Measurements from ENCODE around the gene CALML4.
"Not testable (repeated sequence)": the region's sequence is repeated elsewhere in the genome, so short reads cannot be mapped to it uniquely, and the experiment has no call there.

The CALML4 gene

DNA sequence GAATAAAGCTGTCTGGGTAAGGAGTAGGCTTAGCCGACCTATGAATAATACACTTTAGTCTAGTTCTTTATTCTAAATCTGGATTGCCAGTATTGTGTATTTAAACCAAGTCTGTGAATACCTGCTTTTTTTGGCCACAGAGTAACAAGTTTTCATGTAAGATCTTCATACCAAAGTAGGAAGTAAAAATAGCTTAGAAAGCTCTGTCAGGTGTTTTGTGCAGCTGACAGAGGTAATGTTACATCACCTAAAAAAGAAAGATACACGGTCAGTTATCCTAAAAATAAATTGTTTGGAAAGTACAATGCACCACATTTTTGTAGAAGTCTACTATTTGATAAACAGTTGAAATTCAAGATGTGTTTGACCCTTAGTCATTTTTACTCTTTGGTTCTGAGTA lies 16.5 kb downstream of the CALML4 start:
- DNase-seq, result no peak

DNA sequence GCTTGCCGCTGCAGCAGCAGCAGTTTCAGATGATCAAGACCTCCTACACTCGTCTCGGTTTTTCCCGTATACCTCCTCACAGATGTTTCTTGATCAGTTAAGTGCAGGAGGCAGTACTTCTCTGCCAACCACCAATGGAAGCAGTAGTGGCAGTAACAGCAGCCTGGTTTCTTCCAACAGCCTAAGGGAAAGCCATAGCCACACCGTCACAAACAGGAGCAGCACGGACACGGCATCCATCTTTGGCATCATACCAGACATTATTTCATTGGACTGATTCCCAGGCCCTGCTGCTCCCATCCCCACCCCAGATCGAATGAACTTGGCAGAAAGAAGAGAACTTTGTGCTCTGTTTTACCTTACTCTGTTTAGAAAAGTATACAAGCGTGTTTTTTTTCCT lies 17.6 kb downstream of the CALML4 start:
- DNase-seq, result no peak

DNA sequence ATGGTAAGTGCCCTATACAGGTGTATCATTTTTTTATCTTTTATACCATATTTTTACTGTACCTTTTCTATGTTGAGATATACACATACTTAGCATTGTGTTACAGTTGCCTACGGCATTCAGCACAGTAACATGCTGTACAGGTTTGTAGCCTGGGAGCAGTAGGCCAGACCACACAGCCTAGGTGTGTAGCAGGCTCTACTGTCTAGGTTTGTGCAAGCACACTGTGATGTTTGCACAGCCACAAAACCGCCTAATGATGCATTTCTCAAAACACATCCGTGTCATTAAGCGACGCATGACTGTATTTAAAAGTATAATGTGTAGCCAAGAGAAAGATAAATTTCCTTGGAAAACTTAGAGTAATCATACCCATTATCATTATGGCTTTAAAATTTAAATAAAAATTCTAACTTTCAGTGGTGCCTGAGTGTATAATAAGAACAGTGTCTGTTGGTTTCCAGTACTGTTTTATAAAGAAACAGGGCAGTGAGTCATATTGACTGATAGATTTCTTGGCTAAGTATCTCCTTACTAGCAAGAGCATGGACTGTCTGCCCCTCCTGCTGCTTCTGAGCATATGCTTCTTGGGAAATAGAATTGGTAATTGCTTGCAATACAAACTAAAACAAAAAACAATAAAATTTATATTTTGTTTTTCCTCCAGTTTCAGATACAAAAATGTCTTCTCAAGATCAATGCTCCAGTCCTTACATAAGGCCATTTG lies 18.3 kb downstream of the CALML4 start:
- DNase-seq, result no peak

DNA sequence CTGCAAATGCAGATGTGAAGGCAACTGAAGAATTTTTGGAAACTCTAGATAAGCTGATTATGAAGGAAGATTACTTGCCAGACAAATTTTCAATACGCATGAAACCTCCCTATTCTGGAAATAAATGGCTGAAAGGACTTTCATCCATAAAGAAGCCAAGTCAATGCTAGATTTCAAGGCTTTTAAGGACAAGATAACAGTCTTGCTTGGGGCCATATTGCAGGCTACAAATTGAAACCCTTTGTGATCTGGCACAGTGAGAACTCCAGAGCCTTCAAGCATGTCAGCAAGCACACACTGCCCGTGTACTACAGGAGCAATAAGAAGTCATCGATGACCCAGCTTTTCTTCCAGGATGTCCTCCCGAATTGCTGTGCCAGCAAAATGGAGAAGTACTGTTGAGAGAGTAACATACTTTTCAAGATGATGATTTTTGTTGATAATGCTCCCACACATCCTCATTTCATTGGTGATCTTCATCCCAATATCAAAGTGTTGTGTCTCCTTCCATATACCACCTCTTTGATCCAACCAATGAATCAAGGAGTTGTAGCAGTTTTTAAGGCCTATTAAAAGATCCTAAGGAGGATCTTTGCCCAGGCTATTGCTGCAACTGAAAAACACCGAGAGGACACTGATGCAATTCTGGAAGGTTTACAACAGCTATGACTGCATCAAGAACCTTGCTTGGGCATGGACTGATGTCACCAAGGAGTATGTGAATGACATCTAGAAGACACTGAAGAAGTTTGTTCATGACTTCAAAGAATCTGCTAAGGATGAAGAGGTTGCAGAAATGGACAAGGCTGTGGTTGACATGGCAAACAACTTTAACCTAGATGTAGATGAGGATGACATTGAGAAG lies 20.3 kb downstream of the CALML4 start:
- no peak for DNase-seq

DNA sequence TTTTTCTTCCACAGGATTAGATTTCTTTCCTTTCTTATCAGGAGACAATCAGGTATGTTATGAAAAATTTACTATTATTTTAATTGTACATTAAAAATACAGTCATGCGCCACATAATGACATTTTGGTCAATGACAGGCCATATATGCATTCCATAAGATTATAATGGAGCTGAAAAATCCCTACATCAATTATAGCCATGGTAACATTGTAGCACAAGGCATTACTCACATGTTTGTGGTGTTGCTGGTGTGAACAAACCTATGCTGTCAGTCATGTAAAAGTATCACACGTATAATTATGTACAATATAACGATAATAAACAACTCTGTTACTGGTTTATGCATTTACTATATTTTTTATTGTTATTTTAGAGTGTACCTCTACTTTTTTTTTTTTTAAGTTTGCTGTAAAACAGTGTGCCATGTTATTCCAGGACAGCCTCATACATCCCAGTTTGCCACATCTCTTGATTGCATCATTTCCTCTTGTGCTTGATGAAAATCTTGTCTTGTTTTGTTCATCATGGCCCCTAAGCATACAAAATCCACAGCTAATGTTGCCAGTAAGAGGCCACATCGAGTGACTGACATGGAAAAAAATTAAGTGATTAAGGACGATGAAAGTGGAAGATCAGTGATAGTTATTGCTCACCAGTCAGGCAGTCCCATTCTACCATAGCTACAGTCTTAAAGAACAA lies 21.4 kb downstream of the CALML4 start:
- no peak for DNase-seq

DNA sequence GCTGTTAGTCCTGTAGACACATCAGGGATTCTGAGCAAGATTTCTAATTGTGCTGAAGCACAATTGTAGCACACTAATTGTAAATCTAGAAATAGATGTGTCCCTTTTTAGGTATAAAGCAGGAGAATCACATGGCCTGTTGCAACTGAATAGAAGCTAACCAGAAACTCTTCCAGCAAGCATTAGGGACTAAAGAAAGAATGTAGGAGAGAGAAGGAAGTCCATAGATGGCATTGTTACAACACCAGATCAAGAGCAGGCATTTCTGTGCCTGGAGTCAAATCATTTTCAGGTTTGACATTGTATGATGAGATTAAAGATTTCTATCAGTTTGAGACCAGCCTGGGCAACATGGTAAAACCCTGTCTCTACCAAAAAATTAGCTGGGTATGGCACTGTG lies 27.4 kb downstream of the CALML4 start:
- no peak for DNase-seq

DNA sequence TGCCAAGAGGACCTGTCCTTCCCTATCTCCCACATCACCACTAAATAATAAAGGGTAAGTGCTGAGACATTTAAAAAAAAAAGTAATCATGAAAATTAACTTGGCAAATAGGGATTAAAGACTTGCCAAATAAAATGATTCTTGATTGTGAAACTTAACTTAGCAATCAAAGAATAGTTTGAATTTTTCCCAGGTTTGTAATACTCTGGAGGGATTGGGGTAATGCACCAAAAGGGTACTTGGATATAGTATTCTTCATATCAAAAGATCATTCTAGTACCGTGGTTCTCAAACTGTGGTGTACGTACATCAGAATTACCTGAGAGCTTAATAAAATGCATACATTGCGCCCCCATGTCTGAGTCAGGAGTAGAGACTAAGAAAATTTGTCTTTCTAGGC lies 28.5 kb downstream of the CALML4 start:
- no peak for DNase-seq

DNA sequence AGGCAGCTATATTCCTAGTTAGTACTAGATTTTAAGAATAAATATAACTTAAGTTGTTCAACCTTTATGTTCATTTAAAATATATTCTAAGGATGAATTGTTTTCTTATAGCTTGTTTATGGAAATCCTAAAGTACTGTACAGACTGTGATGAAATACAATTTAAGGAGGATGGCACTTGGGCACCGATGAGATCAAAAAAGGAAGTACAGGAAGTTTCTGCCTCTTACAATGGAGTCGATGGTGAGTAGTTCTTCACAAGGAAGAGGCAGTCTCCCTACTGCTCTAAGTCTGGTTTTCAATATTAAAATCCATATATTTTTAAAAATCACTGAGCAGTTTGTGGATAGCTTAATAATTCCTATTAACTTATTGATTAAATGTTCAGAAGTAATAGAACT lies 29.6 kb downstream of the CALML4 start:
- no peak for DNase-seq

DNA sequence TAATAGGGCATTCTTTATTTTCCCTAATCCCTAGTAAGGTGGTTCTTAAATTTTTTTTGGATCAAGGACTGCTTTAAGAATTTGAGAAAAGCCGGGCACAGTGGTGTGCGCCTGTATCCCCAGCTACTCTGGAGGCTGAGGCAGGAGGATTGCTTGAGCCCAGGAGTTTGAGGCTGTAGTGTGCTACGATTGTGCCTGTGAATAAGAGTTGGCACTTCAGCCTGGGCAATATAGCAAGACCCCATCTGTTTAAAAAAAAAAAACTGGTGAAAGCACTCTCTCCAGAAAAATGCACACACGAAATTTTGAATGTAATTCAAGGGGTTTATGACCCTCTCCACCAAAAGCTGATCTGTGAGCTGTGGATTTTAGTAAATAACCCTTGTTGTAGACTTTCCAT lies 32.0 kb downstream of the CALML4 start:
- no peak for DNase-seq

DNA sequence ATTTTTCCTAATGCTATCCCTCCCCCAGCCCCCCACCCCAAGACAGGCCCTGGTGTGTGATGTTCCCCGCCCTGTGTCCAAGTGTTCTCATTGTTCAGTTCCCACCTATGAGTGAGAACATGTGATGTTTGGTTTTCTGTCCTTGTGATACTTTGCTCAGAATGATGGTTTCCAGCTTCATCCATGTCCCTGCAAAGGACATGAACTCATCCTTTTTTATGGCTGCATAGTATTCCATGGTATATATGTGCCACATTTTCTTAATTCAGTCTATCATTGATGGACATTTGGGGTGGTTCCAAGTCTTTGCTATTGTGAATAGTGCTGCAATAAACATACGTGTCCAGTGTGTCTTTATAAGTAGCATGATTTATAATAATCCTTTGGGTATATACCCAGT lies 33.1 kb downstream of the CALML4 start:
- DNase-seq, result not testable (repeated sequence)

DNA sequence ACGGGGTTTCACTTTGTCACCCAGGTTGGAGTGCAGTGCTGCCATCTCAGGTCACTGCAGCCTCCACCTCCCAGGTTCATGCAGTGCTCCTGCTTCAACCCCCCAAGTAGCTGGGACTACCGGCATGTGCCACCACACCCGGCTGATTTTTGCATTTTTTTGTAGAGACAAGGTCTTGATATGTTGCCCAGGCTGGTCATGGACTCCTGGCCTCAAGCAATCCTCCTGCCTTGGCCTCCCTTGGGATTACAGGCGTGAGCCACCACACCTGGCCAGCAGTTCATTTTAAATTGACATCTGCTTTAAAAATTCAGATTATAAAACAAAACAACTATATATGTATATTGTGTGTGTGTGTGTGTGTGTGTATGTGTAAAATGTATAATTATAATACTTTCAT lies 38.3 kb downstream of the CALML4 start:
- DNase-seq, result no peak

DNA sequence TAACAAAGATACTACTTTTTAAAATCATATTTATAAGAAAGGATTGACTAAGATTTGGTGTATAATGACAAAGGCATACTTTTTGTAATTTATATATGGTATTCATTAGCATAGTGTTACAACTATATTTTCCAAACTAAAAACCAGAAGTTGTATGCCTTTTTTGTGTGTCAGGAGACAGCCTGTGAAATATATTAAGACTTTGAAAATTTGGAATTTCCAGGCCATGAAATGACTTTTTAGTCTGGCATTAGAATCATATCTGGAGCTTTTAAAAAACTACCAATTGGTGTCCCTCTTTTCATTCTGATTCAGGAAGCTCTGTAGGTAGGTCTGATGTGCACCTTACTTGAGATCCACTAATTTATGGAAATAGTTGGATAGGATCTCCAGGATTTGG lies 41.9 kb downstream of the CALML4 start:
- DNase-seq, result no peak

DNA sequence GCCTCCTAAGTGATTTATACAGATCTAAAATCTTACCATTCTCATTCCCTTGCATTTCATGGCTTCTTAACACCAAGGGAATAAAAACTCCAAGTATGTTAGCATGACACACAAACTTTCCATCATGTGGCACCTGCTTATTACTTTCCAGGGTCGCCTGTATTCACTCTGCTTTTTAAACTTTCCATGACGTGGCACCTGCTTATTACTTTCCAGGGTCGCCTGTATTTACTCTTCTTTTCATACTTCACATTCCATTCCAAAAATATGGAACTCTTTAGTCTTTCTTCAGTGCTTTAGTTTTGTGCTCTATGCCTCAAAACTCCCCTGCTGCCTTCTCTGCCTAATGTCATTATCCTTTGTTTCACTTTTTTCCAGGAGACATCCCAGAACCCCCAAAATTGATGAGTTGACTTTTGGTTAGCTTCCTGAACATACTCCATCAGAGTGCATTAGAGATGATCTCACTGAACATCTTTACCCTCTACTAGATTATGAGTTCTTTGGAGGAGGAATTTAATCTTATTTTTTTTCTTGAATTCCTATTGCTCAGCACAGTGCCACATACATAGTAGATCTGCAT lies 47.0 kb downstream of the CALML4 start:
- DNase-seq, result no peak

DNA sequence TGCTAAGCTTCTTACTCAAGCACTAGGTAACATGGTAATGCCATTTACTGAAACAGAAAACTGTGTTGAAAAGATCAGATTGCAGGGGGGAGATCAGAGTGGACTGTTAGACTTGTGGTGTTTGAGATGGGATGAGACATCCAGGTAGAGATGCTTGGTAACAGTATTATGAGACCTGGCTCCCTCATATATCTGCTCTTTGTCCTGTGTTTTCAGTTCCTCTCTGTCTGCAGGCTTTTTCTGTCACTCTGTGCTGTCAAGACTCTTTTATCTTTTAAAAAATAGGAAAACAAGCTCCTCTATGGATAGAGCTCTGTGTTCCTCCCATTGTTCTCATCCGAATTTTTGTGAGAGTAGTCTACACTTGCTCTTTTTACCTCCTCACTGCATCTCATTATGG lies 48.1 kb downstream of the CALML4 start:
- no peak for DNase-seq

DNA sequence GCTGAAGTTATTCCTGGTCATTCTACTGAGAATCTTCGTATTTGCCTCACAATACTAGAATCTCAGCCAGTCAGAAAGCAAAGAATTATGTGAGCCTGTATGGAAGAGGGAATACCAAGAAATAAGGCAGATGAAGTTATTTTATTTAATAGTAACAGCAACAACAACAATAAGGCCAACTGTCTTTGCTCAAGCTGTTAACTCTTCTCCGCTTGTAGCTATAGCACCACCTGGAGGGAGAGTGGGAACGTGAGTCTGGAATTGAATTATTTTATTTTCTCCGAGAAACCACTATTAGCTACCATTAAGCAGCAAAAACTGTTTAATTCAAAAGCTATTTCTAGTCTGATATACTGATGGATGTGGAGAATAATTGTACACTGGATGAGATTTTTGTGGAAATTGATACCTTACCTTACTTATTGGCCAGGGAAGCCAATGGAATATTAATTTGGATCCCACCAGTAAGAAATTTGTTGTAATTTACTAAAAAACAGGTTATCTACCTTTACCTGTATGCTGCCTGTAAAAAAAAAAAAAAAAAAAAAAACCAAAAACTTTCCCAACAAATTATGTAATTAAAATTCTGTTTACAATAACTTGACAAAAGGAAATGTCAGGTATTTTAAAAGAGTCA lies 50.1 kb downstream of the CALML4 start:
- peak; percentile 9 for DNase-seq

DNA sequence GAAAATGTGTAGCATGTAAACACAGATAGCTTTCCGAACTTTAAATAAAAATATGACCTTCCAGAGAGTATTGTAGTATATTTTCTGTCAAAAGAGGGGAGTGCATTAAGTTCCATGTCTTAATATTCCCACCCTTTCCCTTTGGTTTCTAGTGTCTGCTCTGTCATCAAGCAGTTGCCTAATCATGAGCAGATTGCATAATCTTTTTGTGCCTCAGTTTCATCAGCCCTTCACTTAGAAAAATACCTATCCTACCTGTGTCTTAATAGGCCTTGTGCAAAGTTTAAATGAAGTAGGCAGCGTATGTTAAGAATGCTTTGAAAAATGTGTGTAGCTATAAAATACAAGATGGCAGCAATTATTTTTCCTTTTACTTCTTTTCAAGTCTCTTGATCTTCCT lies 52.8 kb downstream of the CALML4 start:
- no peak for DNase-seq

DNA sequence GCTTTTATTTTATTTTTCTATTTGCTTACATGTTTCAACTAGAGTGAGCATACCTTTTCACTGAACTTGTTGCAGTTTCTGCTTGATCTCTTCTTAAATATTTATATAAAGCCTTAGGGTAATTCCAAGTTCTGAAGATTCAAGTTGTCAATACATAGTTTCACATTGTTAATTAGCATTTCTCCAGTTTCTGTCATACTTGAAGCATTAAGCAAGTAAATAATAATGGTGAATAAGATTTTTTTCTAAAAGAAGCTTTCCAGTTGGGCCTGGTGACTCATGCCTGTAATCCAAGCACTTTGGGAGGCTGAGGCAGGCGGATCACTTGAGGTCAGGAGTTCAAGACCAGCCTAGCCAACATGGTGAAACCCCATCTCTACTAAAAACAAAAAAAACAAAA lies 53.9 kb downstream of the CALML4 start:
- DNase-seq, result no peak

DNA sequence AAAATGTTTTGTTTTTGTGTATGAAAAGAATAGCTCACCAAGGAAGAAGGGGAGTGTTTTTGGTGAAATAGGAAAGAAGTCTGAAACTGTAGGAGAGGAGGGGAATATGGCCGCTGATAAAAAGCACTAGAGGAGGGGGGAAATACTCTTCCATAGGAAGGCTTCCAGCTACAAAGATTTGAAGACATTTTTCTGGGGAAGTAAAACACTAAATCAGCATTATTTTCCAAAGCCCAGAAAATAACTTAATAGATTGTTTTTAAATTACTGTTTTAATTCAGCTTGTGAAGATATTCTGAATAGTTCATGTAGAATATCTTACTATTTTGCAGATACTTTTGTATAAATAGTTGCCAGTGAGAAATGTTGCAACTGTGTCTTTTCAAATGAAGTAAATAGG lies 54.9 kb downstream of the CALML4 start:
- DNase-seq, result no peak

DNA sequence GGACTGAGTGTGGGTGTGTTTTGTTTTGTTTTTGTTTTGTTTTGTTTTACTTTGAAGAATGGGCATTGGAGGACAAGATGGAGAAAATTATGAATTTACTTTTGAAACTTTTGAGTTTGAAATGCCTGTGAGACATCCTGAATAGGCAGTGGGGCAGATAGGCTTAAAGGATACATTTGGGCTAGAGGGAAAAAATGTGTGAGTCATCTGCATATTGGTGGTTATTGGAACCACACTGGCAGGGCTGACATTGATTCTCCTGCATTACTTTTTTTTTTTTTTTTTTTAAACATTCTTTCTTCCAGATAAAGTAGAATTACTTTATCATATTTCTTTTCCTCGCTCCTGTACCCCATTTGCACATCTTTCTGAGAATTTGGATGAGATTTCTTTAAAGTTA lies 56.1 kb downstream of the CALML4 start:
- no peak for DNase-seq

DNA sequence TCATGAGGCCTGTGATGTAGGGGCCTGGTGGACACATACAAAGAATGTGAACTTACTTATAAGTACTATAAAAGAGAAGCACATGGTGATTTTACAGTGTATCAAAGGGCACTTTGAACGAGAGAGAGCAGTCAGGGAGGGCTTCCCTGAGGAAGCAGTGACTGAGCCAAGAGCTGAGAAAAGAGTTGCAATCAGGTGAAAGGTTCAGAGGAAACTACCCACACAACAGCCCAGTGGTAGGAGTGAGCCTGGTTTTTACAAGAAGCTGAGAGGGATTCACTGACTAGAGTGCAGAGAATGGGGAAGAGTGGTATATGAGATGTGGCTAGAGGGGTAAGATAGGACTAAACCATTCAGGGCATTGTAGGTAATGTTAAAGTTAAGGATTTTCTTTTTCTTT lies 57.1 kb downstream of the CALML4 start:
- no peak for DNase-seq

DNA sequence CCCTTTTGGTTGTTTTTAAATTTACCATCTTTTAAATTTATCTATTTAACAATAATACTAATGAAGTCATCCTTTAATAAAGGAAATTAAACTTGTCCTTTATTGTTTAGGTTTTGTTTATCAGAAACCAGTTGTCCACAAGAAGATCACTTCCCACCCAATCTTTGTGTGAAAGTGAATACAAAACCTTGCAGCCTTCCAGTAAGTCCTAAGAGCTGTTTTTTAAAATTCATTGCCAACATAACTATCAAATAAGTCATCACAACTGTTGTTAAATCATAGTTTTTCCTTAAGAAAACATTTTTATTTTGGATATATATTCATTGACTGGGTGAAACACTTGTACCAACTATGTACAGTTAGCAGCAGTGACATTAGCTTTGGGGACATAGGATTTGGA lies 59.4 kb downstream of the CALML4 start:
- no peak for DNase-seq

DNA sequence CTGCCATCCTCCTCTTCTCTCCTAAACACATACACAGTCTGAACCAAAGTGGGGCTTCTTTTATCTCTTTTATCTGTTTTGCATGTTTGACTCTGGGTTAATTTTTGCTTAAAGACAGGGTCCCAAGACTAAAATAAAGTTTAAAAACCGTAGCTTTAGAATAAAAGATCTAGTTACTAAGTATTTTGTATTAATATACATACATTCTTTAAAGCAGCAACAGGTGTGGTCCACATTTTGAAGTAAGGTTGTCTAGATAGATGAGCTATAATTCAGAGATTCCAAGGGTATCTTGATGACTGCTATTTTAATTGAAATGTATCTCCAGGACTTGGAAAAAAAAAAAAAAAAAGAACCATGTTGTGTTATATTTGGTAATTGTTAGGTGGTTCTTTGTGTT lies 61.3 kb downstream of the CALML4 start:
- no peak for DNase-seq

DNA sequence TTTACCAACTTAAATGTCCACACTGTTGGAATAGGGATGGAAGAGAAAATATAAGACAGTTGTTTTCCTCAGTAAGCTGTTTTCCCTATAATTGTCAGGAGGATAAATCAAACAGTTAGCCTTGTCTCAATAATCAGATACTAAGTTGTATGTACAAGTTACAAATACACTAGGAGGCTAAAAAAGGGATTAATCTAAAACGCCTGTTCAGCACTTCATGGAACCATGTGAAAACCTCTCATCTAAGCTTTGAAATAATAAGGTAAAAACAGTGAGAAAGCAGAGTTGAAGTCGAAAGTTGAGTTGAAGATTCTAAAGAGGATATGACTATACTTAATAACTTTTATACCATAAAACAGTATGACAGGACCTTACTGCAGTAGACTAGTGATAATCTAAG lies 62.0 kb downstream of the CALML4 start:
- no peak for DNase-seq
